RPMI7951 (cell line): ENCODE measurements around the gene ZNF132. TPM values are rescaled to one million over a fixed set of nuclear protein-coding genes. Genes with fewer than 3 reads are reported as not detected.
"Not testable (repeated sequence)": the region's sequence is repeated elsewhere in the genome, so short reads cannot be mapped to it uniquely, and the experiment has no call there.

Source experiments
- DNase-seq: peaks from one replicate; pipeline ENCODE4 v3.0.0-alpha.2; 2012; ENCODE audit warnings: low read depth
- total RNA-seq: library from RNA; depleted of rRNA; stranded (reverse); fragments of >200 nt; shearing (Covaris generic); gene quantifications from 2 replicates; pipeline ENCODE4 v1.2.3, GENCODE V29; 2014; rRNA removed

The ZNF132 gene
- 4.6 and 4.8 TPM in 2 replicates for total RNA-seq

- DNase-seq = peak; percentile 99
Measured at GRCh38 chr19:58439576-58440554, at the start of gene ZNF132. ZNF132 (minus strand) TSS chr19:58440153; CDS start chr19:58439821, 332 bp downstream.

GRCh38 chr19:58484349-58484748 is 44.4 kb upstream of the ZNF132 start:
- DNase-seq = not testable (repeated sequence)

- DNase-seq = no peak
Measured at GRCh38 chr19:58483776-58484175, 43.8 kb upstream of the ZNF132 start.

GRCh38 chr19:58482372-58482771 is 42.4 kb upstream of the ZNF132 start:
- no peak for DNase-seq

- no peak for DNase-seq
Measured at GRCh38 chr19:58480831-58481230, 40.9 kb upstream of the ZNF132 start.

GRCh38 chr19:58480481-58480830 is 40.5 kb upstream of the ZNF132 start:
- no peak for DNase-seq

GRCh38 chr19:58479736-58480480 is 40.0 kb upstream of the ZNF132 start:
- DNase-seq = no peak

GRCh38 chr19:58479303-58479702 is 39.4 kb upstream of the ZNF132 start:
- DNase-seq = no peak

- DNase-seq = no peak
Measured at GRCh38 chr19:58477871-58478270, 37.9 kb upstream of the ZNF132 start.

GRCh38 chr19:58477130-58477529 is 37.2 kb upstream of the ZNF132 start:
- no peak for DNase-seq

GRCh38 chr19:58476498-58477015 is 36.6 kb upstream of the ZNF132 start:
- peak; percentile 24 for DNase-seq

GRCh38 chr19:58475714-58476497 is 36.0 kb upstream of the ZNF132 start, which contains the start of gene ZNF446:
ZNF446 (plus strand) TSS chr19:58476352; CDS start chr19:58477219, 867 bp downstream.
- DNase-seq = peak; percentile 97

GRCh38 chr19:58474997-58475713 is 35.2 kb upstream of the ZNF132 start:
- no peak for DNase-seq

- peak; percentile 65 for DNase-seq
Measured at GRCh38 chr19:58474291-58474996, 34.5 kb upstream of the ZNF132 start.

GRCh38 chr19:58473775-58474174 is 33.8 kb upstream of the ZNF132 start:
- no peak for DNase-seq

- no peak for DNase-seq
Measured at GRCh38 chr19:58471736-58472135, 31.8 kb upstream of the ZNF132 start.

GRCh38 chr19:58470837-58471543 is 31.0 kb upstream of the ZNF132 start:
- DNase-seq = not testable (repeated sequence)

GRCh38 chr19:58469241-58470013 is 29.5 kb upstream of the ZNF132 start:
- no peak for DNase-seq
